Breast epithelium (tissue), 4 donors: Measurements from ENCODE around the gene STARD3. TPM values are rescaled to one million over a fixed set of nuclear protein-coding genes. Genes with fewer than 3 reads are reported as not detected.

ENCODE experiments used
- DNase-seq, 2 donors: peaks; one replicate each; pipeline ENCODE4 v3.0.0-alpha.2; 2019; ENCODE audit warnings: low spot score in 2 of 2
- H3K27ac ChIP-seq, 2 donors: fragments of 200-600 bp; sonication (generic) in 1 of 2; one replicate each; pipeline ENCODE4 v1.5.1; 2016 to 2019; ENCODE audit warnings: mild to moderate bottlenecking in 1 of 2
- H3K27me3 ChIP-seq, 2 donors: fragments of 200-600 bp; sonication (generic) in 1 of 2; one replicate each; pipeline versions ENCODE4 v1.5.1 to v1.6.0; 2017 to 2019; ENCODE audit warnings: control low read depth in 1 of 2, mild to moderate bottlenecking in 1 of 2
- H3K36me3 ChIP-seq: fragments of 200-600 bp; one replicate; pipeline ENCODE4 v1.5.1; 2019
- H3K4me1 ChIP-seq, 2 donors: fragments of 200-600 bp; sonication (generic); one replicate each; pipeline ENCODE4 v1.5.1; 2016 to 2019; ENCODE audit warnings: control low read depth in 1 of 2
- H3K4me3 ChIP-seq, 3 donors: fragments of 200-600 bp; sonication (generic); 1 replicate in 2 of 3; 2 replicates in 1 of 3; pipeline ENCODE4 v1.5.1; 2016 to 2019; ENCODE audit warnings: mild to moderate bottlenecking in 3 of 3, moderate library complexity in 2 of 3
- H3K9me3 ChIP-seq, 2 donors: fragments of 200-600 bp; sonication (generic) in 1 of 2; one replicate each; pipeline ENCODE4 v1.5.1; 2016 to 2019; ENCODE audit warnings: control low read depth in 1 of 2
- CTCF ChIP-seq, 3 donors: fragments of 450-650 bp; IDR thresholded peaks; one replicate each; pipeline ENCODE4 v1.5.1; 2016 to 2017; ENCODE audit warnings: antibody characterized with exemption in 3 of 3, mild to moderate bottlenecking in 3 of 3, moderate library complexity in 3 of 3
- POLR2A ChIP-seq: fragments of 450-650 bp; IDR thresholded peaks from one replicate; pipeline ENCODE4 v1.6.1; 2016; ENCODE audit warnings: antibody characterized with exemption, mild to moderate bottlenecking, moderate library complexity
- POLR2AphosphoS5 ChIP-seq, 3 donors: sonication (generic); formaldehyde crosslinking; IDR thresholded peaks; one replicate each; pipeline ENCODE4 v1.6.1; 2017; ENCODE audit warnings: antibody characterized with exemption in 3 of 3
- intact Hi-C: fragments of 100-400 bp; cut with DNase I; formaldehyde crosslinking; loops from one replicate; pipeline ENCODE4 v1.15.1; 2023; ENCODE audit warnings: low total_unique reads
- total RNA-seq, 3 donors: library from RNA; depleted of rRNA; stranded (reverse); fragments of >200 nt; gene quantifications; one replicate each; pipeline ENCODE4 v1.1.0, GENCODE V29; 2016

The STARD3 gene
- total RNA-seq, 3 donors from 2014 or later = 37.0 to 43.9 (median 42.0) TPM

GRCh38 chr17:39599004-39599664 is 37.8 kb upstream of the STARD3 start:
- DNase-seq = no peak
- H3K9me3 ChIP-seq = no peaks in the 10 kb centered on the region
- no peaks in the 10 kb centered on the region for H3K36me3 ChIP-seq
- H3K4me1 ChIP-seq = no peaks in the 10 kb centered on the region
- H3K27me3 ChIP-seq = peaks cover 18 to 94% of the 10 kb centered on the region in 2 donors
- peak overlapping the region in 1 of 3 donors; percentile 38 for H3K4me3 ChIP-seq
- no peak for TF ChIP-seq CTCF (IDR thresholded peaks at IDR 0.05)
- TF ChIP-seq POLR2AphosphoS5 (IDR thresholded peaks at IDR 0.05) = no peak
- no peak for TF ChIP-seq POLR2A
- H3K27ac ChIP-seq = no peak overlapping the region
- intact Hi-C loops = no loop called here

GRCh38 chr17:39599665-39600231 is 37.2 kb upstream of the STARD3 start:
- H3K27me3 ChIP-seq = peaks cover 18 to 97% of the 10 kb centered on the region in 2 donors
- no peak overlapping the region for H3K4me3 ChIP-seq
- H3K9me3 ChIP-seq = no peaks in the 10 kb centered on the region
- DNase-seq = no peak
- no peak for TF ChIP-seq CTCF (IDR thresholded peaks at IDR 0.05)
- TF ChIP-seq POLR2AphosphoS5 (IDR thresholded peaks at IDR 0.05) = no peak
- TF ChIP-seq POLR2A = no peak
- H3K4me1 ChIP-seq = no peaks in the 10 kb centered on the region
- H3K36me3 ChIP-seq = no peaks in the 10 kb centered on the region
- intact Hi-C loops = no loop called here
- no peak overlapping the region for H3K27ac ChIP-seq

GRCh38 chr17:39600288-39600996 is 36.5 kb upstream of the STARD3 start:
- intact Hi-C loops = no loop called here
- TF ChIP-seq POLR2AphosphoS5 (IDR thresholded peaks at IDR 0.05) (no peak), CTCF (IDR thresholded peaks at IDR 0.05) (no peak), POLR2A (no peak)
- Histone ChIP-seq H3K9me3 (no peaks in the 10 kb centered on the region), H3K27me3 (peaks cover 18 to 99% of the 10 kb centered on the region in 2 donors), H3K4me1 (peaks cover 1 to 4% of the 10 kb centered on the region in 2 donors), H3K27ac (no peak overlapping the region), H3K36me3 (no peaks in the 10 kb centered on the region), H3K4me3 (no peak overlapping the region)
- DNase-seq = no peak

GRCh38 chr17:39600997-39601597 is 35.8 kb upstream of the STARD3 start:
- TF ChIP-seq POLR2AphosphoS5 (IDR thresholded peaks at IDR 0.05) (no peak), CTCF (IDR thresholded peaks at IDR 0.05) (no peak), POLR2A (no peak)
- no peaks in the 10 kb centered on the region for H3K36me3 ChIP-seq
- intact Hi-C loops = no loop called here
- no peak for DNase-seq
- peaks cover 8 to 10% of the 10 kb centered on the region in 2 donors for H3K4me1 ChIP-seq
- peaks cover 15 to 99% of the 10 kb centered on the region in 2 donors for H3K27me3 ChIP-seq
- no peak overlapping the region for H3K27ac ChIP-seq
- no peaks in the 10 kb centered on the region for H3K9me3 ChIP-seq
- H3K4me3 ChIP-seq = no peak overlapping the region
